PC-3 (cell line): Measurements from ENCODE around the gene PHAF1.

Experiments used
- CTCF ChIP-seq: fragments of 300-600 bp; sonication (generic); conservative IDR thresholded peaks from 2 replicates; pipeline ENCODE4 v1.5.1; 2017; ENCODE audit warnings: antibody characterized with exemption, low read depth, mild to moderate bottlenecking, low read length
- EZH2 ChIP-seq: fragments of 300-600 bp; sonication (generic); IDR thresholded peaks from one replicate; pipeline ENCODE4 v1.6.1; 2017; ENCODE audit warnings: antibody characterized with exemption, mild to moderate bottlenecking, low read length; ENCODE audit not compliant: unreplicated experiment
- EZH2phosphoT487 ChIP-seq: fragments of 300-600 bp; sonication (generic); IDR thresholded peaks from 2 replicates; pipeline ENCODE4 v1.6.1; 2018; ENCODE audit warnings: mild to moderate bottlenecking, antibody characterized with exemption, low read length, borderline replicate concordance

GRCh38 chr16:67129422-67129821 is 19.7 kb downstream of the PHAF1 start:
- no peak for TF ChIP-seq CTCF
- TF ChIP-seq EZH2: no peak
- TF ChIP-seq EZH2phosphoT487: no peak
